GM23338 (cell line): Measurements from ENCODE around the gene RNF114. TPM values are rescaled to one million over a fixed set of nuclear protein-coding genes. Genes with fewer than 3 reads are reported as not detected.

Source experiments
- ATAC-seq: fragments of 200-7000 bp; cut with Tn5 transposase; 3 replicates; pipeline ENCODE4 v1.9.1; 2020
- DNase-seq: peaks from one replicate; pipeline ENCODE4 v3.0.0-alpha.2; 2015; ENCODE audit warnings: low spot score
- H2AFZ ChIP-seq: fragments of 200-600 bp; sonication (generic); 2 replicates; pipeline ENCODE4 v1.8.0; 2016; ENCODE audit warnings: antibody characterized with exemption, mild to moderate bottlenecking, moderate library complexity
- H3F3A ChIP-seq: fragments of 200-600 bp; sonication (generic); replicated peaks from 2 replicates; pipeline ENCODE4 v1.8.0; 2017; ENCODE audit warnings: antibody characterized with exemption, mixed run types, low read depth
- H3K27ac ChIP-seq: fragments of 200-600 bp; sonication (generic); 2 replicates; pipeline ENCODE4 v1.6.1; 2016; ENCODE audit warnings: low read depth
- H3K27me3 ChIP-seq: fragments of 200-600 bp; sonication (generic); 2 replicates; pipeline ENCODE4 v1.8.0; 2016; ENCODE audit warnings: mild to moderate bottlenecking, mixed run types, moderate library complexity; ENCODE audit not compliant: insufficient read depth
- H3K36me3 ChIP-seq: fragments of 200-600 bp; sonication (generic); 2 replicates; pipeline ENCODE4 v1.8.0; 2016; ENCODE audit warnings: mild to moderate bottlenecking; ENCODE audit not compliant: insufficient read depth
- H3K4me1 ChIP-seq: fragments of 200-600 bp; sonication (generic); 2 replicates; pipeline ENCODE4 v1.8.0; 2016; ENCODE audit warnings: mild to moderate bottlenecking, moderate library complexity; ENCODE audit not compliant: insufficient read depth
- H3K4me2 ChIP-seq: fragments of 200-600 bp; sonication (generic); 2 replicates; pipeline ENCODE4 v1.7.1; 2017; ENCODE audit warnings: mixed run types
- H3K4me3 ChIP-seq: fragments of 200-600 bp; sonication (generic); 2 replicates; pipeline ENCODE4 v1.6.1; 2016; ENCODE audit warnings: mixed run types
- H3K79me2 ChIP-seq: fragments of 200-600 bp; sonication (generic); replicated peaks from 2 replicates; pipeline ENCODE4 v1.8.0; 2017; ENCODE audit warnings: mild to moderate bottlenecking; ENCODE audit not compliant: insufficient read depth
- H3K9me2 ChIP-seq: fragments of 200-600 bp; sonication (generic); 2 replicates; pipeline ENCODE4 v1.8.0; 2017; ENCODE audit not compliant: insufficient read depth
- H4K20me1 ChIP-seq: fragments of 200-600 bp; sonication (generic); replicated peaks from 2 replicates; pipeline ENCODE4 v1.8.0; 2017; ENCODE audit warnings: mild to moderate bottlenecking; ENCODE audit not compliant: insufficient read depth
- H3K27ac Mint-ChIP-seq: 2 replicates; pipeline ENCODE4 v1.8.0; 2020; ENCODE audit warnings: inconsistent platforms, mild to moderate bottlenecking, moderate library complexity, mixed read lengths
- H3K27me3 Mint-ChIP-seq: 3 replicates; pipeline ENCODE4 v1.8.0; 2022; ENCODE audit warnings: low read depth, mild to moderate bottlenecking, moderate library complexity, mixed read lengths, inconsistent platforms; ENCODE audit not compliant: insufficient read depth, poor library complexity
- H3K36me3 Mint-ChIP-seq: 3 replicates; pipeline ENCODE4 v1.8.0; 2021; ENCODE audit warnings: low read depth, mild to moderate bottlenecking, inconsistent platforms, moderate library complexity, mixed read lengths
- H3K4me1 Mint-ChIP-seq: 3 replicates; pipeline ENCODE4 v1.8.0; 2020; ENCODE audit warnings: mild to moderate bottlenecking, inconsistent platforms, mixed read lengths
- H3K4me3 Mint-ChIP-seq: 3 replicates; pipeline ENCODE4 v1.8.0; 2021; ENCODE audit warnings: moderate library complexity, mild to moderate bottlenecking, inconsistent platforms, mixed read lengths
- H3K9me3 Mint-ChIP-seq: 3 replicates; pipeline ENCODE4 v1.8.0; 2020; ENCODE audit warnings: moderate library complexity, mild to moderate bottlenecking, inconsistent platforms, mixed read lengths
- CTCF ChIP-seq, 2 experiments: fragments of 200-600 bp in 1 of 2; sonication (generic) in 1 of 2; conservative IDR thresholded peaks; 2 replicates each; pipeline versions ENCODE4 v1.5.1 to v1.6.1; 2016 to 2017; ENCODE audit warnings: antibody characterized with exemption in 2 of 2, low read depth in 2 of 2, mild to moderate bottlenecking in 2 of 2, moderate library complexity in 1 of 2
- ETS1 ChIP-seq: IDR thresholded peaks from 2 replicates; pipeline ENCODE4 v1.6.1; 2016; ENCODE audit warnings: antibody characterized with exemption
- EZH2phosphoT487 ChIP-seq: fragments of 200-600 bp; sonication (generic); IDR thresholded peaks from one replicate; pipeline ENCODE4 v1.8.1; 2018; ENCODE audit warnings: antibody characterized with exemption; ENCODE audit not compliant: unreplicated experiment
- POLR2AphosphoS5 ChIP-seq: IDR thresholded peaks from 2 replicates; pipeline ENCODE4 v1.6.1; 2016; ENCODE audit warnings: antibody characterized with exemption, low read depth
- ZNF114 ChIP-seq: fragments of 250-450 bp; sonication (Bioruptor Pico); IDR thresholded peaks from 2 replicates; pipeline ENCODE4 v1.5.0; 2020; ENCODE audit warnings: mild to moderate bottlenecking, moderate library complexity
- polyA plus RNA-seq: library from polyadenylated mRNA; unstranded; fragments of >200 nt; fragmentation: Nextera tagmentation; extraction: Ambion mirVana; gene quantifications from 2 replicates; pipeline ENCODE4 v1.2.1, GENCODE V29; 2016
- total RNA-seq: library from RNA; depleted of rRNA; stranded (reverse); fragments of >200 nt; shearing (Covaris generic); gene quantifications from 2 replicates; pipeline ENCODE4 v1.2.3, GENCODE V29; 2014
- TF ChIP-seq, protein P1 (sequence below): IDR thresholded peaks from one replicate; pipeline ENCODE4 v1.6.1; 2018; ENCODE audit warnings: antibody characterized with exemption; ENCODE audit not compliant: unreplicated experiment

Gene RNF114
- total and polyA plus RNA-seq, 2 experiments from 2014 or later, result 155 to 279 TPM

- TF ChIP-seq ETS1 (no peak), EZH2phosphoT487 (no peak), POLR2AphosphoS5 (no peak), ZNF114 (no peak)
- TF ChIP-seq, protein P1, sequence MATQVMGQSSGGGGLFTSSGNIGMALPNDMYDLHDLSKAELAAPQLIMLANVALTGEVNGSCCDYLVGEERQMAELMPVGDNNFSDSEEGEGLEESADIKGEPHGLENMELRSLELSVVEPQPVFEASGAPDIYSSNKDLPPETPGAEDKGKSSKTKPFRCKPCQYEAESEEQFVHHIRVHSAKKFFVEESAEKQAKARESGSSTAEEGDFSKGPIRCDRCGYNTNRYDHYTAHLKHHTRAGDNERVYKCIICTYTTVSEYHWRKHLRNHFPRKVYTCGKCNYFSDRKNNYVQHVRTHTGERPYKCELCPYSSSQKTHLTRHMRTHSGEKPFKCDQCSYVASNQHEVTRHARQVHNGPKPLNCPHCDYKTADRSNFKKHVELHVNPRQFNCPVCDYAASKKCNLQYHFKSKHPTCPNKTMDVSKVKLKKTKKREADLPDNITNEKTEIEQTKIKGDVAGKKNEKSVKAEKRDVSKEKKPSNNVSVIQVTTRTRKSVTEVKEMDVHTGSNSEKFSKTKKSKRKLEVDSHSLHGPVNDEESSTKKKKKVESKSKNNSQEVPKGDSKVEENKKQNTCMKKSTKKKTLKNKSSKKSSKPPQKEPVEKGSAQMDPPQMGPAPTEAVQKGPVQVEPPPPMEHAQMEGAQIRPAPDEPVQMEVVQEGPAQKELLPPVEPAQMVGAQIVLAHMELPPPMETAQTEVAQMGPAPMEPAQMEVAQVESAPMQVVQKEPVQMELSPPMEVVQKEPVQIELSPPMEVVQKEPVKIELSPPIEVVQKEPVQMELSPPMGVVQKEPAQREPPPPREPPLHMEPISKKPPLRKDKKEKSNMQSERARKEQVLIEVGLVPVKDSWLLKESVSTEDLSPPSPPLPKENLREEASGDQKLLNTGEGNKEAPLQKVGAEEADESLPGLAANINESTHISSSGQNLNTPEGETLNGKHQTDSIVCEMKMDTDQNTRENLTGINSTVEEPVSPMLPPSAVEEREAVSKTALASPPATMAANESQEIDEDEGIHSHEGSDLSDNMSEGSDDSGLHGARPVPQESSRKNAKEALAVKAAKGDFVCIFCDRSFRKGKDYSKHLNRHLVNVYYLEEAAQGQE, result no peak
Measured at GRCh38 chr20:49978685-49979029, 42.5 kb downstream of the RNF114 start (continued).

DNA sequence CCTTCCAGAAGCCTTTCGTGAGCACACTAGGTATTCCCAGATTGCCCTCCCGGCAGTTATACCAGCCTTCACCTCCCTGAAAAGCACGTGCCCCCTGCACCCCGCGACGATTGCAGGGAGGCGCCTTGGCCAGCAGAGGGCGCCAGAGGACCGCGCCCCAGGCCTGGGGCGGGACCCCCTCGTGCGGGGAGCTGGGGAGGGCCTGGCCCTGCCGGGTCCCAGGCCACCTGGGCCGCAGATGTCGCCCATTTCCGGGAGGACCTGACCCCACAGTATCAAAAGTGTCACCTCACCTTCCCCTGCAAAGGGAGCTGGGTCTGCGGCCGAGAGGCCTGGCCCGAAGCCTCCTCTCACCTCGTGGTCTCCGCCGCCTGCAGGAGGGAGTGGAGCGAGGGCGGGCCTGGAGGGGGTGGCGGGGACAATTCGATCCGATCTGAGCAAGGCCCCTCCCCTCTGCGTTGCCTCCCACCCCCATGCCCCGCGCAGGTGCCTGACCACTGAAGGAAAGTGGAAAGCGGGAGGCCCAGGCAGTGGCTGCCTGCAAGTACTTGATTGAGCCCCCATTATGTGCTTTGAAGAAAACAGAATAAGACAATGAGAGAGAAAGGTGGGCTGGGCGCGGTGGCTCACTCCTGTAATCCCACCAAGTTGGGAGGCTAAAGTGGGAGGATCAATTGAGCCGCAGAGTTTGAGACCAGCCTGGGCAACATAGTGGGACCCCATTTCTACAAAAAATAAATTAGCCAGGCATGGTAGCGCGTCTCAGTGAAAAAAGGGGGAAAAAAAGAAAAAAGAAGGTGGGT lies 43.0 kb downstream of the RNF114 start:
- DNase-seq, result peak; percentile 85
- peaks cover 41% of the 10 kb centered on the region for H3K27me3 ChIP-seq
- 0 out of 2 replicates have a peak, but pooled peaks cover 11% of the 10 kb centered on the region for H3F3A ChIP-seq
- H3K4me1 ChIP-seq, result peaks cover 30% of the 10 kb centered on the region
- Mint-ChIP-seq H3K27me3 (peaks cover 37% of the 10 kb centered on the region), H3K9me3 (peaks cover 3% of the 10 kb centered on the region; the same call in 1 of the 3 replicates), H3K27ac (no peak overlapping the region), H3K4me3 (peak overlapping the region; percentile 52; the same call in 2 of the 3 replicates), H3K36me3 (peaks cover 7% of the 10 kb centered on the region; the same call in 2 of the 3 replicates), H3K4me1 (peaks cover 38% of the 10 kb centered on the region)
- H2AFZ ChIP-seq, result peak overlapping the region; percentile 93; the same call in 1 of the 2 replicates
- peak overlapping the region; percentile 78 for H3K4me2 ChIP-seq
- H3K36me3 ChIP-seq, result no peaks in the 10 kb centered on the region
- ATAC-seq, result peak; percentile 60
- no peak overlapping the region for H3K27ac ChIP-seq
- H3K79me2 ChIP-seq, result no peaks in the 10 kb centered on the region
- H3K4me3 ChIP-seq, result peak overlapping the region; percentile 55
- no peaks in the 10 kb centered on the region for H4K20me1 ChIP-seq
- H3K9me2 ChIP-seq, result no peaks in the 10 kb centered on the region
- peak; percentile 94 to 97 for TF ChIP-seq CTCF (conservative IDR thresholded peaks at IDR 0.05; ENCODE audit: low read depth in 2 of 2)
- TF ChIP-seq, protein P1, result no peak
